C4-2B (cell line): Measurements from ENCODE around the gene MTUS2.

Source experiments
- H3K27ac ChIP-seq: fragments of 450-650 bp; 2 replicates; pipeline ENCODE4 v1.5.1; 2017
- ZFX ChIP-seq: fragments of 450-650 bp; IDR thresholded peaks from 2 replicates; pipeline ENCODE4 v1.6.1; 2017
- TF ChIP-seq, protein P1 (sequence below): fragments of 450-650 bp; conservative IDR thresholded peaks from 2 replicates; pipeline ENCODE4 v1.5.1; 2017; ENCODE audit warnings: mild to moderate bottlenecking

The MTUS2 gene

DNA sequence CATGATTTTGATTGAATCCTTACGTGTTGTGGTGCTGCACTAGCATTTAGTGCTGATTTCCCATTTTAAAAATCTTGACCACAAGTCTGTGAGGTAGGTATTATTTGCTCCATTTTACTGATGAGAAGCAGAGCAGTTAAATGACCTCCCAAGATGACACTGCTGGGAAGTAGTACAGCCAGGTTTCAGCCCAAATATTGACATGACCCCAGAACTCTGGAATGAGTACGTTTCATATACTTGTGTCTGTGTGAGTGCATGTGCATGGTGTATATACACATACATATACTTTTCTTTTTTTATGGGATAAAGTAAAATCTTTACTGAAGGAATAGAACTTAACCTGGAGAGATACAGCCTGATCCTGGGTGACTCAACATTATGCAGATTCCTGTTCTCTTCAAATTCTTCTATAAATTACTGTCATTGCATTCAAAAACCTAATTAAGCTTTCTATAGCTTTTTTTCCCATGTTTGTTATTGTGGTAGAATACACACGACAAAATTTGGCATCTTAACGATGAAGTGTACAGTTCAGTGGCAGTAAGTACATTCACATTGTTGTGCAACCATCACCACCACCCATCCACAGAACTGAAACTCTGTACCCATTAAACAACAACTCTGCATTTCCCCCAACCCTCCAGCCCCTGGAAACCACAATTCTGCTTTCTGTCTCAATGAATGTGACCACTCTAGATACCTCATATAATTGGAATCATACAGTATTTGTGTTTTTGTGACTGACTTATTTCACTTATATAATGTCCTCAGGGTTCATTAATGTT lies 311.9 kb downstream of the MTUS2 start:
- TF ChIP-seq, protein P1, sequence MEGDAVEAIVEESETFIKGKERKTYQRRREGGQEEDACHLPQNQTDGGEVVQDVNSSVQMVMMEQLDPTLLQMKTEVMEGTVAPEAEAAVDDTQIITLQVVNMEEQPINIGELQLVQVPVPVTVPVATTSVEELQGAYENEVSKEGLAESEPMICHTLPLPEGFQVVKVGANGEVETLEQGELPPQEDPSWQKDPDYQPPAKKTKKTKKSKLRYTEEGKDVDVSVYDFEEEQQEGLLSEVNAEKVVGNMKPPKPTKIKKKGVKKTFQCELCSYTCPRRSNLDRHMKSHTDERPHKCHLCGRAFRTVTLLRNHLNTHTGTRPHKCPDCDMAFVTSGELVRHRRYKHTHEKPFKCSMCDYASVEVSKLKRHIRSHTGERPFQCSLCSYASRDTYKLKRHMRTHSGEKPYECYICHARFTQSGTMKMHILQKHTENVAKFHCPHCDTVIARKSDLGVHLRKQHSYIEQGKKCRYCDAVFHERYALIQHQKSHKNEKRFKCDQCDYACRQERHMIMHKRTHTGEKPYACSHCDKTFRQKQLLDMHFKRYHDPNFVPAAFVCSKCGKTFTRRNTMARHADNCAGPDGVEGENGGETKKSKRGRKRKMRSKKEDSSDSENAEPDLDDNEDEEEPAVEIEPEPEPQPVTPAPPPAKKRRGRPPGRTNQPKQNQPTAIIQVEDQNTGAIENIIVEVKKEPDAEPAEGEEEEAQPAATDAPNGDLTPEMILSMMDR, result no peak
- TF ChIP-seq ZFX, result no peak
- H3K27ac ChIP-seq, result no peak overlapping the region

GRCh38 chr13:29136341-29136740 lies 316.2 kb downstream of the MTUS2 start:
- no peak for TF ChIP-seq ZFX
- TF ChIP-seq, protein P1, result no peak
- H3K27ac ChIP-seq, result no peak overlapping the region

- no peak overlapping the region for H3K27ac ChIP-seq
- TF ChIP-seq, protein P1, result no peak
- no peak for TF ChIP-seq ZFX
Measured at GRCh38 chr13:29137016-29137415, 316.9 kb downstream of the MTUS2 start.

DNA sequence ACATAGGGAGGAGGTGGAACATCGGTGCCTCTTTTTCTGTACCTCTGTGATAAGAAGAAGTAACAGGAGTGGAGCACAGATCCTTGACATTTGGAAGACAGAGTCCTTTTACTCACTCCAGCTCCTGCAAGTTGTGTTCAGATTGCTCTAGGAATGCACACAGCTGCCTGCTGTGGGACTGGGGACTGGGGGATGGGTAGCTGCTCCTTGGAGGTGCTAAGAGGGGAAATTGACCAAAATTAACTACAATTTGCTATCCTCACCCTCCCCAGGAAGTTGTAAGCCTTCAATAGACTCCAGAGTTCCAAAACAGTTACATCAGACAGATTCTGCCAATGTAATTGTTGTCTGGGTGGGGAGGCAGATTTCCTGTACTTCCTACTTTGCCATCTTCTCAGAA lies 317.9 kb downstream of the MTUS2 start:
- H3K27ac ChIP-seq, result no peak overlapping the region
- no peak for TF ChIP-seq ZFX
- TF ChIP-seq, protein P1, result no peak

DNA sequence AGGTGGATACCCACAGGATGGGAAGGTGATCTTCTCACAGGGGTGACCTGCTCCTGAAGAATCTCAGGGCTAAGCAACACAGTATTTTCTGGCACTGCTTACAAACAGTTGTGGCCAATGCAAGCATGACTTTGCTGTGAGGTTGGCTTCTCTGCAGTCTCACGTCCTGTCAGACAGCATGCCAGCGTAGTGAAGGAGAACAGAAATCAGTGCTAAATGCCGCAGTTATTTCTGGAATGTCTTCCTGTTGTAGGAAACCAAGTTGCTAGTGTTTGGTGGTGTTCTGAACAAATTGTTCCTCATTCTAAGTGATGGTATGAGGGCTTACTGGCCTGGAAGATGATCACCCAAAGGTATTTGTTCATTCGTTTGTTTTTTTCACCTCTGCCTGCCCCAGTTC lies 320.1 kb downstream of the MTUS2 start:
- no peak overlapping the region for H3K27ac ChIP-seq
- TF ChIP-seq, protein P1, result no peak
- TF ChIP-seq ZFX, result no peak

GRCh38 chr13:29143847-29144246 lies 323.7 kb downstream of the MTUS2 start:
- TF ChIP-seq ZFX, result no peak
- TF ChIP-seq, protein P1, result no peak
- no peak overlapping the region for H3K27ac ChIP-seq

GRCh38 chr13:29154390-29154789 lies 334.3 kb downstream of the MTUS2 start:
- TF ChIP-seq ZFX, result no peak
- no peak overlapping the region for H3K27ac ChIP-seq

- H3K27ac ChIP-seq, result no peak overlapping the region
- TF ChIP-seq, protein P1, result no peak
- TF ChIP-seq ZFX, result no peak
Measured at GRCh38 chr13:29156136-29156535, 336.0 kb downstream of the MTUS2 start.
